ENCODE data around the gene GUCY2C.
"Not testable (repeated sequence)": the region's sequence is repeated elsewhere in the genome, so short reads cannot be mapped to it uniquely, and the experiment has no call there.

Gene GUCY2C

DNA sequence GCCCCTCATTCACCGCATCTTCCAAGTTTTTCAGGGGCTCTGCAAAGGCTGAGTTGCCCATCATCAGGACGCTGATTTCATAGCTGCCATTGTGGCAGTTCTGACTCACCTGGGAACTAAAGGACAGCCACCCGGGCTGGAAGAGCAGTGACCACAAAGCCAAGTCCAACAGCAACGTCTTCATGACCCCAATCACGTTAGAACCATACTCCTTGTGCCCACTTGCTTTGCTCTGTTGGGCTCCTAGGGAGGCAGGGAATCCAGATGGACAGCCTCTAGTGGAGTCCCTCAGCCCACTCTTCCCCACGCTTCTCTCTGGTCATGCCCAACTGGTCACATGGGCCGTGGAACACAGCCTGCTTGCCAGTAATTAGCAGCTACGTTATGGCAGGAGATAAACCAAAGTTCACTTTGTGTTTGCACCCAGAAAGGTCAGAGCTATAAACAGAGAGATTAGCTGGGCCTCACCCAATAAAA, at the start of gene GUCY2C:
GUCY2C (minus strand) TSS at position 335 of the 477 bp plus-strand sequence; CDS start at position 184, 151 bp downstream.
- DNase-seq (ENCODE audit: low spot score): no peak

DNA sequence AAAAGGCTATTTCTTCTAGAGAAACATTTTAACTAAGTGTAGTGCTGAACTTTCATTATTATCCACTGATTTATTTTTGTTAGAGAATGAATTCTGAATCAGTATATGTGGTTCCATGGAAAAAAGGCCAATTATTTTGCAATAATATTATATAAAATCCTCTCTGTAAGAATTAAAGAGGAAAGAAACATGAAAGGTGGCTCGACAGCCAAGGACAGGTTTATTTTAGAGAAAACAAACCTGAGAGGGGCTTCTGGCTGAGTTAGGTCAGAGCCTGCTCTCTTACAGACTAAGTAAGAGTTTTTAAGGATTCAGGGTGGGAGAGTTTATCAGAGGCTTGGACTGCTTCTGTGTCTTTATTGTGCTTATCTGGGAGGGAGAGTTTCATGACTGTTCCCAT, 46.7 kb upstream of the GUCY2C start:
- no peak for DNase-seq (ENCODE audit: low spot score)

DNA sequence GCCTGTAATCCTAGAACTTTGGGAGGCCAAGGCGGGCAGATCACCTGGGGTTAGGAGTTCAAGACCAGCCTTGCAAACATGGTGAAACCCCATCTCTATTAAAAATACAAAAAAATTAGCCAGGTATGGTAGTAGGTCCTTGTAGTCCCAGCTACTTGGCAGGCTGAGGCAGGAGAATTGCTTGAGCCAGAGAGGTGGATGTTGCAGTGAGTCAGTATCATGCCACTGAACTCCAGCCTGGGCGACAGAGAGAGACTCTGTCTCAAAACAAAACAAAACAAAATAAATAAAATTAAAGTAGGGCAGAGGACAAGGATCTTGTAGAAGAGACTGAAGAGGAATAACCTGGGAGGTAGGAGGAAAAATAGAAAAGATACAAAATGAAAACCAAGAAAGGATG, 45.5 kb upstream of the GUCY2C start:
- DNase-seq (ENCODE audit: low spot score): no peak

DNA sequence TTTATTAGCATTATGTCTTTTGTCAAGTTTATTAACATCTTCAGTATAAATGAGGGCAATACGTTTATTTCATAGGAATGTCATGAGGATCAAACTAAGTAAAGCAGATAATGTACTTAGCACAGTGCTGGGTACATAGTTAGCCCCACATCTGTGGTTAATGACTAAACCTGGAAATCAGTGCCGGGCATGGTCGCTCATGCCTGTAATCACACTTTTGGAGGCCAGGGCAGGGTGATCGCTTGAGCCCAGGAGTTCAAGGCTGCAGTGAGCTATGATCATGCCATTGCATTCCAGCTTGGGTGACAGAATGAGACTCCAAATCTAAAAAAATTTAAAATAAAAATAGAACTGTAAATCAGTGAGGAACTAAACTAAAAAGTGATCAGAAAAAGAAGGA, 44.8 kb upstream of the GUCY2C start:
- no peak for DNase-seq (ENCODE audit: low spot score)

DNA sequence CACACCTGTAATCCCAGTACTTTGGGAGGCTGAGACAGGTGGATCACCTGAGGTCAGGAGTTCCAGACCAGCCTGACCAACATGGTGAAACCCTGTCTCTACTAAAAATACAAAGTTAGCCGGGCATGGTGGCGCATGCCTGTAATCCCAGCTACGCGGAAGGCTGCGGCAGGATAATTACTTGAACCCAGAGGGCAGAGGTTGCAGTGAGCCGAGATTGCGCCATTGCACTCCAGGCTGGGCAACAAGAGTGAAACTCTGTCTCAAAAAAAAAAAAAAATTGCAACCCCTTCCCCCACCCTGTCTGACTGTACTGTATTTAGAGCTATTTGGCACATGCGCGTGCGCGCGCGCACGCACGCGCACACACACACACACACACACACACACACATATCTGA, 40.0 kb upstream of the GUCY2C start:
- DNase-seq (ENCODE audit: low spot score): not testable (repeated sequence)

DNA sequence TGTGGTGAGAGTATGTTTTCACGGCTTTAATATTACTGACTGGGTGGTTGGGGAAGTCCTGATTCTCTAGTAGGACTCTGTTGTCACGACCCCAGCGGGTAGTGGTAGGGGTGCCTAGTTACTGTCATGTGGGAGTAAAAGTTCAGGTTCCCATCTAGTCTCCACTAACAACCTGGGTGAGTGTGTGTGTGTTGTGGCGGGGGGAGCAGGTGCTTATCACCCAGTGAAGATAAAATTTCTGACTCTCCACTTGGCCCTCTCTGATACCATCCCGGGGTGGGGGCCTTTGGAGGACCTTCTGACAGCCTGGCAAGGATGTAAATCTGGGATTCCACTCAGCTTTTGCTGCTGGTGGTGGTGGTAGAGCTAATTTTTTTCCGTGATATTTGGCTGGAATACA, 35.4 kb upstream of the GUCY2C start:
- no peak for DNase-seq (ENCODE audit: low spot score)

DNA sequence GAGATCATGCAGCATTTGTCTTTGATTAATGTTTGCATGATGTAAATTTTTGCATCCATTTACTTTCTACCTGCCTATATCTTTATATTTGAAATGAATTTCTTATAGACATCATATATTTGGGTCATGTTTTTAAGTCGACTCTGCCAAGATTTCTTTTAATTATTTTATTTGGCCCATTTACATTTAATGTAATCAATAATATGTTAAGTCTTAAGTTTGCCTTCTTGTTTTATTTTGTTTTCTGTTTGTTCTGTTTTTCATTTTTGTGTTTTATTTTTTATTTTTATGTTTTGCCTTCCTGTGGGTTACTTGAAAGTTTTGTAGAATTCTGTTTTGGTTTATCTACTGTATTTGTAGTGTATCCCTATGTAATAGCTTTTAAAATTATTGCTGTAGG, 33.2 kb upstream of the GUCY2C start:
- no peak for DNase-seq (ENCODE audit: low spot score)

DNA sequence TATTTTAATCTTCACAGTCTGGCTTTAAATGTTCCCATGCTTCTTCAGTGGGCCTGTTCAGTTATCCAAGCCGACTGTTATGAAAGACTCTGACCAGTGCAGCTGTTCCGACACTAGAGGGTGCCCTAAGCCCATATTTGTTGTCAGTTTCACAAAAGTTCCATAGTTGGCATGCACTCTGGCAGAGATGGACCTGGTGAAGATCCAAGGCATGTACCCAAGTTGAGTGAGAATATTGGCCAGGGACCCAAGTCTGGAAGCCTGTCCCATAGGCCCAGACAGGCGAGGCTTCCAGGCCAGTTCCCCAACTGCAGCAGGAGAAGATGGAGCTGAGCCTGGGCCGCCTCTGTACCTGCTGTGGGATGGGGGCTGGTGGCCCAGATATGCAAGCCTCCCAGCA, 27.4 kb upstream of the GUCY2C start:
- DNase-seq (ENCODE audit: low spot score): peak; percentile 27

DNA sequence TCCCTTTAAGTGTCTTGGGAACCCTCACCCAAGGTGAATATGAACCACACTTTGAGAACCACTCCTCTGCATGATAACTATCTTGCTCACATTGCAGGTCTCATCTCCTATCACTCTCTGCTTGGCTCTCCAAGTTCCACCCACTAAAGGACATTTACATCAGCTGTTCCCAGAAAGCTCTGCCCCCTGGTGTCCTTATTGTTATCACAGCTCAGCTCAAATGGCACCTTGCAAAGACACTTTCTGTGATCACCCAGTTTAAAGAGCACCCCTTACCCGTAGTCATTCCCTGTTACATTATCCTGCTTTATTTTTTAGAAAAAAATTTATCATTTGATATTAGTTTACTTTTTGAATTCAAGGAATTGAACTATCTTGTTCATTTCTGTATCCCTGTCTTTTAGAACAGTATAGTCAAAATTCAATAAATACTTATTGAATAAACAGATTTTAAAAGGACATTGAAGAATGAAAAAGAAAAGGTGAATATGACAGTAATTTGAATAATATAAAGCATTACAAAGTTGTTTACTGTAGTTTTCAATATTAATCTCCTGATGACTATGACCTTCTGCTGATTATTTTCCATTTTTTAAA, 20.5 kb upstream of the GUCY2C start:
- DNase-seq (ENCODE audit: low spot score): peak; percentile 3

DNA sequence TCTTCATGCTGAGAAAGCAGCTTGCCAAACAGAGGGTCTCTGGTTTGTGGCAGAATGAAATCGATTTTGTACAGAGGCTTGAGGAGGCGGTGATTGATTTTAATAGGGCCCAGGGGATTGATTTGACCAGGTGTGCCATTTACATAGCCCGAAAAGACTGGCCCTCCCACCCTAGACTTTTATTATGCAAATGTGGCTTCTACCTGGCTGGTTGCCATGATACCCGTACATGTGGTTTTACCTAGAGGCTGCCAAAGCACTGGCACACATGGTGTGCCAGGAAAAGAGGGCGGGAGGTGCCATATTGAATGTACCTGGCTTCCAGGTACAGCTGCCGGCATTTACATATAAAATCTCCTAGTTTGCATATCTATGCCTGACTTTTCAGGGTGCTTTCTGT, 18.0 kb upstream of the GUCY2C start:
- no peak for DNase-seq (ENCODE audit: low spot score)

DNA sequence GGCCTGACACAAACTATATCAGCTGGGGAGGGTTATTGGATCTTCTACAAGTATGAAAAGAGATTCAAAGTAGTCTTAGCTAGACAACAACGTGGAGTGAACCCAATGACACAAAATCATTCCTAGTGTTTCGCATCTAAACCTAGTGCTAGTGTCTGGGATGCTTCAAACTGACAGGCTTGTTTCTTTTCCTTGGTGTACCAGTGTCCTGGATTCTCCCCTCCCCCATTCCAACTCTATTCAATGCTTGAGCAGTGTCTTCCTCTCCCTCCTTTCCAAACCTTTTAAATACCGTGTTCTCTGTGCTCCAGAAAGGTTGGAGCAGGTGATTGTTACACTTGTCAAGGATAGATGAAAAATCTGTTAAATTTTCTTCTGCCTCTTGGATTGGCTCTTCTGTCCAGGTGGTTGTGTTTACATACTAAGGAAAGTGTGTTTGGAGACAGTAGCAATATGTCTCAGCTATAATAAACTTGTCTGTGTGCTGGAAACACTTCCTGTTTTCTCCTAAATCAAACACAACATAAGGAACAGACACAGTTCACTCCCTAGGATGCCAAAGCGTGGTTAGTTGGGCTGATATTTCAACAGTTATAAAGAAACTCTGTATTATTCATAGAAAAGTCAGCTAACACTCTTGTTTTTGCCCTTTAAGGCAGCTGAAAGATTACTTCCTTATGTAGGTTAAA, 14.4 kb upstream of the GUCY2C start:
- no peak for DNase-seq (ENCODE audit: low spot score)

DNA sequence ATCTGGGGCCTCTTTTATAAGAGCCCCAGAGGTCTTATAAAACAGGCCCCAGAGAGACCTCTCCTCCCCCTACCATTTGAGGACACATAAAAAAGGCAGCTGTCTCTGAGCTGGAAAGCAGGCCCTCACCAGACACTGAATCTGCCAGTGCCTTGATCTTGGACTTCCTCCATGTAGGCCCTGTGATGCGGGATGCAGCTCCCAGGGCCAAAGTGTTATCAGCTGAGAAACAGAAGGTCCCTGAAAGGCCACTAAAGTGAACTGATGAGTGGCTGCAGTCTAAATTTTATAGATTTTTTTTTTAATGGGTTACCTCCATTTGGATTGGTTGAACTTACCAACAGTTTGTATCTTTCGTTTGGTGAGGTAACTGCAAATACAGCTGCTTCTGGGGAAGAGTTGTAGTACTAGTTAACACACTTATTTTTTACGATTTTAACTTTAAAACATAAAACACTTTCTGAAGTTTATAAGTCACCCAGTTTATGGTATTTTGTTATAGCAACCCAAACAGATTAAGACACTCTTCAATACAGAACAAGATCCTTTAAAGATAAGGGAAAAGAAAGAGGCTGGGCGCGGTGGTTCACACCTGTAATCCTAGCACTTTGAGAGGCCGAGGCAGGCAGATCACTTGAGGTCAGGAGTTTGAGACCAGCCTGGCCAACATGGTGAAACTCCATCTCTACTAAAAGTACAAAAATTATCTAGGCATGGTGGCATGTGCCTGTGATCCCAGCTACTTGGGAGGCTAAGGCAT, 5.6 kb upstream of the GUCY2C start:
- DNase-seq (ENCODE audit: low spot score): no peak

DNA sequence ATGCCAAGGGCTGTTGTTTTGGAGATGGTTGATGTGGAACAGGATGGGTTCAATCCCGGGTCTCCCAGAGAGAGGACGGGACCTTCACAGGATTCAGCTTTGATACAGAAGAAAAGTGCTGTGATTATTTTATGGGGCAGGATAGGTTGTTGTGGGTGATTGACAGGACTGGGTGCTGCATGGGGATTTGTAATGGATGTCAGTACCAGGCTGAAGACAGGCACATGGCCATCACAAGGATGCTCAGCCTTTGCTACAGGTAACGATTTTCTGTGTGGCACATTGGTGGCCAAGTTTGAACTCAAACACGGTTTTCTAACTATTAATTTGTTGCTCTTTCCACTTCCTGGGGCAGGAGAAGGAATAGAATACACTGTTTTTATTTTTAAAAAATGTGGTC, 4.5 kb upstream of the GUCY2C start:
- no peak for DNase-seq (ENCODE audit: low spot score)

DNA sequence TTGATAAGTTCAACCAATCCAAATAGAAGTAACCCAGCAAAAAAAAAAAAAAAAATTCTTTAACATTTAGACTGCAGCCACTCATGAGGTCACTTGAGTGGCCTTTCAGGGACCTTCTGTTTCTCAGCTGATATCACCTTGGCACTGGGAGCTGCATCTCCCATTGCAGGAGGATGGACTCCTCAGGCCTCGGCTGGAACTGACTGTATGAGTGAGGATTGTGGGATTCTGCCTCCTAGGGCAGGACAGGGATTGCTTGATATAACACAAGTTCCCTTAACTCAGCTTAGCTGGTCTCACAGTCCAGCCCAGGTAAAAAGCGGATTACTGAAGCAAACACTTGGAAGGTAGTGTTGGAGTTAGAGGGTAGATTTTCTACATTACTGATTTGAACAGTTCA, 3.5 kb upstream of the GUCY2C start:
- no peak for DNase-seq (ENCODE audit: low spot score)

DNA sequence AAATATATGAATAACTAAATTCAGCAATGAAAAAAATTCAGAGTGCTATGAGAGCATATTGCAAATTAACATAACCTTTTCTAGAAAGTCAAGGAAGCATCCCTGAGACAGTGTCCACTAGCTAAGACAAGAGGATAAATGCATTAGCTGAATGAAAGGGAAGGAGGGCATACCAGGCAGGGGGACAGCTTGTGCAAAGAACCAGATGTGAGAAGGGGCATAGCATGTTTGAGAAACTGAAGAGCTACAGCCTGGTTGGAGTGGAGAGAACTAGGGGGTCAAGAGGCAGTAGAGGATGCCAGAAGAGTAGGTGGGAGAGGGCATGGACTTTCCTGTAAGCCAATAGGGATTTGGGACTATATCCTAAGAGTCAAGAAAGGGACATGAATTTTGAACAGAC, 2.2 kb upstream of the GUCY2C start:
- DNase-seq (ENCODE audit: low spot score): no peak

DNA sequence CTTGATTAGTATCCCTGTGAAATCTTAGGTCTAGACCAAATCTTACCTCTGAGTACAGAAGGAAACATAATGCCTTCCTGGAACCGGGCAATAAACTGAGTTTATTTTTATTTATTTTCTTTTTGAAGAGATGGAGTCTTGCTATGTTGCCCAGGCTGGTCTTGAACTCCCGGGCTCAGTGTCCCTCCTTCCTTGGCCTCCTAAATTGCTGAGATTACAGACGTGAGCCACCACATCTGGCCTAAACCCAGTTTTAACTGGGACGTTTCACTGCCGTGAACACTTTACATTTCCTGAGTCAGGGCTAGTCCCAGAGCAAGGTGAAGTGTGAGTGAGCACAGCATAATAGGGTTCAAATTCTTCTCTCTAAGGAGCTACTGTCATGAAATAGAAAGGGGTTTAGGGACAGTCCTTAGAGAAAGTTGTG, 671 bp downstream of the GUCY2C start:
- DNase-seq (ENCODE audit: low spot score): no peak

DNA sequence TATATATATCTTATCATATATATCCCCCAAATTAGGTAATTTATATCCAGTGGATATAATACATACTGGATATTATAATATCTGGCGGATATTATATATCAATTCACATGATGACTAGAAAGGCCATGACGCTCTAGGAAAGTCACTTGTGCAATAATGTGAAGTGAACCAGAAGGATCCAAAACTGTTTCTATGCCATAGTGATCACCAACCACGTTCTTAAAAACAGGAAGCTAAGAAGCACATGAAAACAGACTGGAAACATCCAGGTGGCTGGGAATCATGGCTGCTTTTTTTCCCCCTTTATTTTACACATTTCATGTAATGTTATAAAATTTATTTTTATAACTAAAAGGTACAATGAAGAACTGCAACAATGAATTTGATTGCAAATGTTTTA, 1.4 kb downstream of the GUCY2C start:
- DNase-seq (ENCODE audit: low spot score): no peak

DNA sequence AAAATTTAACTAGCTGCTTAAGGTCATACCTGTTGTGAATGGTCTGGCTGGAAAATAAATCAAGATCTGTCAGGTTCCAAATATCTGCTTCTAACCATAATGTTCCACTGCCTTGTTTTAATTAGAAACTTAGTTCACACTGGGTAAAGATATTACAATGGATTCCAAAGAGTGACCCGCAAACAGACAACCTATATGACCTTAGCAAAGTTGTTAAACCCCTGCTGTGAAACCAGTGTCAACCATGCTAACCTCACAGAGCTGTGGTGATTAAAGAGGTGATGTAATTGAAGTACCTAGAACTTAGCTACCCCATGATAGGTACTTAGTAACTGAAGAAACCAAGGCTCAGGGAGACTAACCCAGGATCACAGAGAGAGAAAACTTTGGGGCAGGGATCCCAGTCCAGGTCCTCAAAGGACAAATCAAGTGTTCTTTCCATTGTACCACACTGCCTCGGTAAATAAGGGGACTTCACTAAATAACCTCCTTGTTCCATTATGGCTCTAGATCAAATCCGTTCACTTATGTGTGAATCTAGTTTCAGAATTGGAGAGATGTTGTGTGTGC, 2.2 kb downstream of the GUCY2C start:
- DNase-seq (ENCODE audit: low spot score): no peak

DNA sequence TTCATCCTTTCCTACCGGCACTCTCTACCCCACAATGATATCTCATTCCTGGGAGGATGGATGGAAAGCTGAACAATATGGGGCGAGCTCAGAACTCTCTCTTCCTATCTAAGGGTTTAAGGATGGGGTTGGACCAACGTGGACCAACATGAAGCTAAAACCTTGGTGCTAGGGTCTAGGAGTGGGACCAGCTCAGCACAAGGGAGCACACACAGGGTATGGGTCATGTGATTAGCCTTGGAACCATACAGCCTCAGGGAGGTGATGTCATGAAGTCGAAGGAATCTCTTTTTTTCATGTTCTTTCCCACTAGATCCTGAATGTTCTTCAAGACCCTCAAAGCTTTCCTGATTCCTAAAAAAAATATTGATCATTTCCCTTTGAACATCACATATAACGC, 3.3 kb downstream of the GUCY2C start:
- DNase-seq (ENCODE audit: low spot score): no peak

DNA sequence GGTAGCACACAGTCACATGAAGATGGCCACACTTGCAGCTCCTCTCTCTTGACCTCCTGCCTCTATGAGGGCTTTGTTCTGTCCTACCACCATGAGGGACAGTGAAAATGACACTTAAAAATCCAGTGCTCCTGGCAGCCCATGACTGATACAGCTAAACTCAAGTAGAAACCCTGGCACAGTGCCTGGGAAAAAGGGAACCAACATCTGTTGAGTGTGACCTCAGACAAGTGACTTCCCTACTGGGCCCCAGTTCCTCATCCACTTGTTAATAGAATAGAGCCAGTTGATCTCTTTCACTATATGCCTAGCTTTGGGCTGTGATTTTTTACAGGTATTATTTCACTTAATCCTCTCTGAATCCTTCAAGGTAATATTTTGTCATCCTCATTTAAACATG, 4.8 kb downstream of the GUCY2C start:
- DNase-seq (ENCODE audit: low spot score): peak; percentile 34

DNA sequence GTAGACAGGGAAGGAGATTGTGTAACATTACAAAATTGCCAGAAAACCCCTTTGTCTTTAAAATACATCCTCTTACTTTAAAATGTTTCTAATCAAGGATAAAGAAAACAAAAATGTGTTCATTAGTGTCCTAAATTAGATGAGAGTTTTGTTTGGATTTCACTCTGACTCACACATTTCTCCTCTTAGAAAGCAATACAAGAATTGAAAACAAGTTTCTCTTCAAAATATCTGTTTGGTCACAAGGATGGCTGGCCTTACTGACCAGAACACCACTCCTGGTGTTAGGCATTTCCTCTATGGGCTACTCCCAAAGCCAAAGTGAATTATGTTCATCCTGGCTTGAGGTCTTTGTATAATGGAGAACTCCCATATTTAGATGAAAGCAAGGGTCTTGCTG, 6.4 kb downstream of the GUCY2C start:
- no peak for DNase-seq (ENCODE audit: low spot score)

DNA sequence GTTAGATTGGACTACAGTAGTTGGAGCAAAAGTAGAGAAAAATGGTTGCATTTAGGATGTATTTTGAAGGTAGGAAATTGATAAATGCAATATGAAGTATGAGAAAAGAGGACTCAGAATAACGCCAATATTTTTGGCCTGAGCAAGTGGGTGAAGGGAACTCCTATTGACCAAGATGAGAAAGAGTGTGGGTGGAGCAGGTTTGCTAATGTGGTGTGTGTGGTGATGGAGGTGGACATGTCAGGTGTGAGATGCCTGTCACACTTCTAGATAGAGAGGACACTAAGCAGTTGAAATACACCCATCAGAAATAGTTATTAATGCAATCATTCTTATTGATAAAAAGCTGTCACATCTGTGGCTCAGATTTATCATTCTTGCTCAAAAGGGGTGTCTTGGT, 7.3 kb downstream of the GUCY2C start:
- no peak for DNase-seq (ENCODE audit: low spot score)

DNA sequence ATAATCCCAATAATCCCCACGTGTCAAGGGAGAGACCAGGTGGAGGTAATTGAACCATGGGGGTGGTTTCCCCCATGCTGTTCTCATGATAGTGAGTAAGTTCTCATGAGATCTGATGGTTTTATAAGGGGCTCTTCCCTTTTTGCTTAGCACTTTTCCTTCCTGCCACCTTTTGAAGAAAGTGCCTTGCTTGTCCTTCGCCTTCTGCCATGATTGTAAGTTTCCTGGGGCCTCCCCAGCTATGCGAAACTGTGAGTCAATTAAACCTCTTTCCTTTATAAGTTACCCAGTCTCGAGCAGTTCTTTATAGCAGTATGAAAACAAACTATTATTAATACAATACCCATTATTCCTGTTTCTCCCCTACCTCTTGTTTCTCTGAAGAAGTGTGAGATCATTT, 14.2 kb downstream of the GUCY2C start:
- not testable (repeated sequence) for DNase-seq (ENCODE audit: low spot score)
